ENCODE results near the gene SLIT2. TPM values are rescaled to one million over a fixed set of nuclear protein-coding genes. Genes with fewer than 3 reads are reported as not detected.

The SLIT2 gene
- total RNA-seq, 1 experiment from 2014 or later = 10.2 TPM

DNA sequence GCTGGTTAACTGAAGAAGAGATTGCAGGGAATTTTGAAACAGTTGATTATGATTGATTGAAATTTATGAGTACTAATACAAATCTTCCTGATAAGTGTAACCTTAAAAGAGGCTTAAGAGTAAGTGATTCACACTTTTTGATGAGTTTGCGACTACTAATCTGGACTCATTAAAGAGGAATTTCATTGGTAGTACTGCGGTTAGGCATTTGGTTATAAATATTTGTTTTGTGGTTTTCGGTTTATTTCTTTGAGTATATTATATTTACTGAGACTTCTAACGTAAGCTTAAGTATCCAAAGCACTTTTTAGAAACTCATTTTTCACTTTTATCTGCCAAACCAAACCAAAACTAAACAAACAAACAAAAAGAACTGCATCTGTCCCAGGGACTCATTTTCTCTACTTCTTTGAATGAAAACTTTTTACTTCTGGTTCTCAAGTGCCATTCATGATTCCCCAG lies 20.7 kb downstream of the SLIT2 start:
- BruUV-seq (replicated peaks) = no TSS peak
- H3K27ac Mint-ChIP-seq (ENCODE audit: low read depth, unreplicated experiment) = peak overlapping the region; percentile 80
- H3K4me1 Mint-ChIP-seq (ENCODE audit: insufficient read depth, unreplicated experiment) = peaks cover 11% of the 10 kb centered on the region
- no peaks in the 10 kb centered on the region for H3K27me3 Mint-ChIP-seq (ENCODE audit: insufficient read depth, unreplicated experiment)
- TF ChIP-seq, protein P1, sequence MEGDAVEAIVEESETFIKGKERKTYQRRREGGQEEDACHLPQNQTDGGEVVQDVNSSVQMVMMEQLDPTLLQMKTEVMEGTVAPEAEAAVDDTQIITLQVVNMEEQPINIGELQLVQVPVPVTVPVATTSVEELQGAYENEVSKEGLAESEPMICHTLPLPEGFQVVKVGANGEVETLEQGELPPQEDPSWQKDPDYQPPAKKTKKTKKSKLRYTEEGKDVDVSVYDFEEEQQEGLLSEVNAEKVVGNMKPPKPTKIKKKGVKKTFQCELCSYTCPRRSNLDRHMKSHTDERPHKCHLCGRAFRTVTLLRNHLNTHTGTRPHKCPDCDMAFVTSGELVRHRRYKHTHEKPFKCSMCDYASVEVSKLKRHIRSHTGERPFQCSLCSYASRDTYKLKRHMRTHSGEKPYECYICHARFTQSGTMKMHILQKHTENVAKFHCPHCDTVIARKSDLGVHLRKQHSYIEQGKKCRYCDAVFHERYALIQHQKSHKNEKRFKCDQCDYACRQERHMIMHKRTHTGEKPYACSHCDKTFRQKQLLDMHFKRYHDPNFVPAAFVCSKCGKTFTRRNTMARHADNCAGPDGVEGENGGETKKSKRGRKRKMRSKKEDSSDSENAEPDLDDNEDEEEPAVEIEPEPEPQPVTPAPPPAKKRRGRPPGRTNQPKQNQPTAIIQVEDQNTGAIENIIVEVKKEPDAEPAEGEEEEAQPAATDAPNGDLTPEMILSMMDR (IDR thresholded peaks at IDR 0.05; ENCODE audit: unreplicated experiment) = no peak
- ChIA-PET POLR2A (interaction anchor here (0.6 to 1.5 kb wide), 2 partner anchors 61 to 497 kb away, joined by 3 read pairs; no protein-coding TSS in a partner anchor), CTCF (interaction anchor here (0.7 to 1.8 kb wide), 4 partner anchors 21 to 967 kb away, joined by 3 to 6 read pairs (median 4); partner anchors contain the start of gene SLIT2)
- no peaks in the 10 kb centered on the region for H3K9me3 Mint-ChIP-seq (ENCODE audit: unreplicated experiment)
- H3K36me3 Mint-ChIP-seq (ENCODE audit: insufficient read depth, unreplicated experiment) = no peaks in the 10 kb centered on the region
- intact Hi-C loops (cut with micrococcal nuclease) = no loop called here
- H3K4me3 Mint-ChIP-seq (ENCODE audit: unreplicated experiment) = no peak overlapping the region
- peak; percentile 36 for DNase-seq (ENCODE audit: unreplicated experiment)

DNA sequence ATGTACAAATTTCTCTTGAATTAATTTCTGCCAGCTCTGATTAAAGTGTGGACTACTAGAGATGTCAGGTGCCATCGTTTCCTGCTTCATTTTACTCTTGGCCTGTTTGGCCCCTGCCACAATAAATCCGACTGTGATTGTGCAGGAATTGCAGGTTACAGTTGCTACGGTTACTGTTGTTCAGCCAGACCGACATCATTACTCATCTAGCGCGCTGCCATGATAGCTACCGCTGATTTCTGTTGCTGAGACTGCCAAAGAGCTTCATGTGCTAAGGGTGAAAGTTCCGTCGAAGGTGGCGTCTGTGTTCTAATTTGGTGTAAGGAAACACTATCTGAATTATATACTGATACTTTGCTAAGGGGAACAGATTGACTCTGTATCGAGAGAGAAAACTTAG lies 22.1 kb downstream of the SLIT2 start:
- Mint-ChIP-seq H3K4me3 (ENCODE audit: unreplicated experiment) (no peak overlapping the region), H3K27me3 (ENCODE audit: insufficient read depth, unreplicated experiment) (no peaks in the 10 kb centered on the region), H3K36me3 (ENCODE audit: insufficient read depth, unreplicated experiment) (no peaks in the 10 kb centered on the region), H3K4me1 (ENCODE audit: insufficient read depth, unreplicated experiment) (peaks cover 11% of the 10 kb centered on the region), H3K9me3 (ENCODE audit: unreplicated experiment) (no peaks in the 10 kb centered on the region), H3K27ac (ENCODE audit: low read depth, unreplicated experiment) (no peak overlapping the region)
- DNase-seq (ENCODE audit: unreplicated experiment) = no peak
- TF ChIP-seq, protein P1 (IDR thresholded peaks at IDR 0.05; ENCODE audit: unreplicated experiment) = no peak
- ChIA-PET CTCF (interaction anchor here (1.8 kb wide), 1 partner anchor 25 kb away, joined by 5 read pairs; no protein-coding TSS in a partner anchor), POLR2A (no interaction called here)
- intact Hi-C loops (cut with micrococcal nuclease) = no loop called here
- BruUV-seq (replicated peaks) = no TSS peak

- DNase-seq (ENCODE audit: unreplicated experiment) = no peak
- Mint-ChIP-seq H3K4me3 (ENCODE audit: unreplicated experiment) (no peak overlapping the region), H3K27me3 (ENCODE audit: insufficient read depth, unreplicated experiment) (no peaks in the 10 kb centered on the region), H3K36me3 (ENCODE audit: insufficient read depth, unreplicated experiment) (no peaks in the 10 kb centered on the region), H3K4me1 (ENCODE audit: insufficient read depth, unreplicated experiment) (peaks cover 10% of the 10 kb centered on the region), H3K9me3 (ENCODE audit: unreplicated experiment) (no peaks in the 10 kb centered on the region), H3K27ac (ENCODE audit: low read depth, unreplicated experiment) (no peak overlapping the region)
- POLR2A ChIA-PET = no interaction called here
- CTCF ChIA-PET = interaction anchor here (1.3 kb wide), 1 partner anchor 22 kb away, joined by 4 read pairs; no protein-coding TSS in a partner anchor
- TF ChIP-seq, protein P1 (IDR thresholded peaks at IDR 0.05; ENCODE audit: unreplicated experiment) = no peak
- intact Hi-C loops (cut with micrococcal nuclease) = no loop called here
- BruUV-seq (replicated peaks) = no TSS peak
Observed at GRCh38 chr4:20276848-20277247, 25.1 kb downstream of the SLIT2 start.

GRCh38 chr4:20278195-20278594 lies 26.5 kb downstream of the SLIT2 start:
- intact Hi-C loops (cut with micrococcal nuclease) = no loop called here
- no TSS peak for BruUV-seq (replicated peaks)
- Mint-ChIP-seq H3K4me3 (ENCODE audit: unreplicated experiment) (no peak overlapping the region), H3K9me3 (ENCODE audit: unreplicated experiment) (no peaks in the 10 kb centered on the region), H3K36me3 (ENCODE audit: insufficient read depth, unreplicated experiment) (no peaks in the 10 kb centered on the region), H3K4me1 (ENCODE audit: insufficient read depth, unreplicated experiment) (no peaks in the 10 kb centered on the region), H3K27ac (ENCODE audit: low read depth, unreplicated experiment) (no peak overlapping the region), H3K27me3 (ENCODE audit: insufficient read depth, unreplicated experiment) (no peaks in the 10 kb centered on the region)
- ChIA-PET CTCF (no interaction called here), POLR2A (no interaction called here)
- DNase-seq (ENCODE audit: unreplicated experiment) = no peak
- TF ChIP-seq, protein P1 (IDR thresholded peaks at IDR 0.05; ENCODE audit: unreplicated experiment) = no peak

Measured in MCF 10A (cell line).